ENCODE results near the gene ADGRB2. TPM values are rescaled to one million over a fixed set of nuclear protein-coding genes. Genes with fewer than 3 reads are reported as not detected.

ADGRB2 gene
- polyA plus RNA-seq, 3 donors = not detected

DNA sequence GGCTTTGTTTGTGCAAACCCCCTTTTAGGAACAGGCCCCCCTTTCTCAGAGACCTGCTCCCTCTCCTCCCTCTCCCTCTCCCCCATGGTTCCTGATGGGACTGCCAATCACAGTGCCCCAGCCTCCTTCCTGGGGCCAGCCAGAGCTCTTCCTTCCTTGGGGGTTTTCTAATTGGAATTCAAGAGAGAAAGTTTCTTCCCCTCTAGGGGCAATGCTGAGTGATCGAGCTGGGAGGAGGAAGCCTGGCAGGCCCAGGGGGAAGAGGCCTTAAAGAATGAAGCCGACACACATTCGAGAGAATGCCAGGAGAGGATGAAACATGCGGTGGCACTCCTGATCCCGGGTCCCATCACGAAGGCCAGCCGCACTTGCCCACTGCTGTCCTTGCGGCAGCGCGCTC lies 39.0 kb downstream of the ADGRB2 start:
- peaks cover 3 to 11% (median 3%) of the 10 kb centered on the region in 3 donors for H3K27me3 Mint-ChIP-seq (ENCODE audit: low read depth in 3 of 3)
- no peak overlapping the region for H3K4me3 Mint-ChIP-seq
- Histone ChIP-seq H3K79me2 (ENCODE audit: insufficient read depth, low read length) (no peaks in the 10 kb centered on the region), H3K4me3 (replicated peaks in 1 of 3; ENCODE audit: low read depth in 2 of 3, low read length in 3 of 3) (no peak overlapping the region), H3K4me2 (replicated peaks; ENCODE audit: extremely low read depth, low read length, poor library complexity, severe bottlenecking) (no peak overlapping the region), H3K27ac (ENCODE audit: low read depth in 1 of 2, low read length in 2 of 2) (no peak overlapping the region), H2AFZ (ENCODE audit: insufficient read depth, low read depth, low read length, poor library complexity, severe bottlenecking) (no peak overlapping the region), H4K20me1 (ENCODE audit: insufficient read depth, low read length) (no peaks in the 10 kb centered on the region), H3K27me3 (ENCODE audit: control insufficient read depth in 2 of 2, insufficient read depth in 2 of 2, low read length in 2 of 2) (no peaks in the 10 kb centered on the region), H3K9me3 (replicated peaks in 1 of 2; ENCODE audit: control insufficient read depth in 1 of 2, insufficient read depth in 1 of 2, low read length in 2 of 2) (no peaks in the 10 kb centered on the region), H3K9ac (ENCODE audit: insufficient read depth, low read length, poor library complexity, severe bottlenecking) (no peak overlapping the region), H3K4me1 (ENCODE audit: control insufficient read depth in 1 of 2, insufficient read depth in 2 of 2, low read length in 2 of 2) (no peaks in the 10 kb centered on the region), H3K36me3 (replicated peaks in 1 of 2; ENCODE audit: control insufficient read depth in 1 of 2, insufficient read depth in 2 of 2, low read length in 2 of 2) (no peaks in the 10 kb centered on the region)
- WGBS (ENCODE audit: insufficient coverage) = 26% methylated on average over 3 of the region's 10 CpGs
- TF ChIP-seq, protein P1, sequence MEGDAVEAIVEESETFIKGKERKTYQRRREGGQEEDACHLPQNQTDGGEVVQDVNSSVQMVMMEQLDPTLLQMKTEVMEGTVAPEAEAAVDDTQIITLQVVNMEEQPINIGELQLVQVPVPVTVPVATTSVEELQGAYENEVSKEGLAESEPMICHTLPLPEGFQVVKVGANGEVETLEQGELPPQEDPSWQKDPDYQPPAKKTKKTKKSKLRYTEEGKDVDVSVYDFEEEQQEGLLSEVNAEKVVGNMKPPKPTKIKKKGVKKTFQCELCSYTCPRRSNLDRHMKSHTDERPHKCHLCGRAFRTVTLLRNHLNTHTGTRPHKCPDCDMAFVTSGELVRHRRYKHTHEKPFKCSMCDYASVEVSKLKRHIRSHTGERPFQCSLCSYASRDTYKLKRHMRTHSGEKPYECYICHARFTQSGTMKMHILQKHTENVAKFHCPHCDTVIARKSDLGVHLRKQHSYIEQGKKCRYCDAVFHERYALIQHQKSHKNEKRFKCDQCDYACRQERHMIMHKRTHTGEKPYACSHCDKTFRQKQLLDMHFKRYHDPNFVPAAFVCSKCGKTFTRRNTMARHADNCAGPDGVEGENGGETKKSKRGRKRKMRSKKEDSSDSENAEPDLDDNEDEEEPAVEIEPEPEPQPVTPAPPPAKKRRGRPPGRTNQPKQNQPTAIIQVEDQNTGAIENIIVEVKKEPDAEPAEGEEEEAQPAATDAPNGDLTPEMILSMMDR (IDR thresholded peaks at IDR 0.05) = no peak
- DNase-seq = no peak
- H3K36me3 Mint-ChIP-seq = no peaks in the 10 kb centered on the region
- H3K4me1 Mint-ChIP-seq = no peaks in the 10 kb centered on the region
- intact Hi-C loops (cut with micrococcal nuclease) = no loop called here
- H3K9me3 Mint-ChIP-seq = no peaks in the 10 kb centered on the region
- peak overlapping the region in 1 of 7 donors; percentile 41 for H3K27ac Mint-ChIP-seq

DNA sequence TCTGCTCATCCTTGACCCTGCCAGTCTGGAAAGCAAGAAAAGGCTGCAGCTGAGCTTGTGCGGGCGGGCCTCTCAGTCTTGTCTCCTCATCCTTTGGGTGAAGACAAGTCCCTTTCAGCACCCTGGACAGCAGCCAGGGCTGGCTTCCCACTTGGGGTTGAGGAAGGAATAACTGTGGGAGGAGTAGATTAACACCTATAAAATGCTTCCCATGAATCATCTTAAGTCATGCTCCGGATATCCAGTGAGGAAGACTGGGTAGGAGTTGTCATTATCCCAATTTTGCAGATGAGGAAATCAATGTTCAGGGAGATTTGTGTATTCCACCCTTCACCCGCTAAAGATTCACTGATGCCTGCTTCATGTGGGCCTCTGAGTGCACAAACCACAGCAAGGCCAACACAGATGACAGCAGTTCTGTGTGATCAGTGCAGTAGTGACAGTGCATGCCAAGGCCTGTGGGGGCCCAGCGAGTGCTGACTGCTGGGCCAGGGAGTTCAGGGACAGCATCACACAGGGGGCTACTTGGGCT lies 40.2 kb downstream of the ADGRB2 start:
- peak in 2 of 3 donors; percentile 8 to 14 for DNase-seq
- intact Hi-C loops (cut with micrococcal nuclease) = no loop called here
- Mint-ChIP-seq H3K27me3 (ENCODE audit: low read depth in 3 of 3) (peaks cover 3 to 9% (median 5%) of the 10 kb centered on the region in 3 donors), H3K27ac (no peak overlapping the region), H3K9me3 (no peaks in the 10 kb centered on the region), H3K36me3 (no peaks in the 10 kb centered on the region), H3K4me1 (no peaks in the 10 kb centered on the region), H3K4me3 (no peak overlapping the region)
- Histone ChIP-seq H3K4me2 (replicated peaks; ENCODE audit: extremely low read depth, low read length, poor library complexity, severe bottlenecking) (no peak overlapping the region), H3K9me3 (replicated peaks in 1 of 2; ENCODE audit: control insufficient read depth in 1 of 2, insufficient read depth in 1 of 2, low read length in 2 of 2) (no peaks in the 10 kb centered on the region), H3K4me1 (ENCODE audit: control insufficient read depth in 1 of 2, insufficient read depth in 2 of 2, low read length in 2 of 2) (no peaks in the 10 kb centered on the region), H3K36me3 (replicated peaks in 1 of 2; ENCODE audit: control insufficient read depth in 1 of 2, insufficient read depth in 2 of 2, low read length in 2 of 2) (no peaks in the 10 kb centered on the region), H2AFZ (ENCODE audit: insufficient read depth, low read depth, low read length, poor library complexity, severe bottlenecking) (no peak overlapping the region), H3K27ac (ENCODE audit: low read depth in 1 of 2, low read length in 2 of 2) (no peak overlapping the region), H4K20me1 (ENCODE audit: insufficient read depth, low read length) (no peaks in the 10 kb centered on the region), H3K79me2 (ENCODE audit: insufficient read depth, low read length) (no peaks in the 10 kb centered on the region), H3K9ac (ENCODE audit: insufficient read depth, low read length, poor library complexity, severe bottlenecking) (no peak overlapping the region), H3K27me3 (ENCODE audit: control insufficient read depth in 2 of 2, insufficient read depth in 2 of 2, low read length in 2 of 2) (no peaks in the 10 kb centered on the region), H3K4me3 (replicated peaks in 1 of 3; ENCODE audit: low read depth in 2 of 3, low read length in 3 of 3) (no peak overlapping the region)
- TF ChIP-seq, protein P1 (IDR thresholded peaks at IDR 0.05) = no peak
- 69% methylated on average over 3 of the region's 5 CpGs for WGBS (ENCODE audit: insufficient coverage)

All from CD14-positive monocyte (primary cell).